Mucosa of descending colon (tissue), 3 donors: ENCODE results near the gene OR52N5. TPM values are rescaled to one million over a fixed set of nuclear protein-coding genes. Genes with fewer than 3 reads are reported as not detected.

Source experiments
- ATAC-seq: fragments of 200-7000 bp; cut with Tn5 transposase; one replicate; pipeline ENCODE4 v1.9.1; 2020; ENCODE audit warnings: mild to moderate bottlenecking, moderate library complexity
- DNase-seq, 3 donors: peaks; one replicate each; pipeline ENCODE4 v3.0.0-alpha.2; 2020
- H3K36me3 ChIP-seq: fragments of 200-600 bp; one replicate; pipeline ENCODE4 v1.8.0; 2021; ENCODE audit warnings: low read depth, mild to moderate bottlenecking
- H3K4me1 ChIP-seq: fragments of 200-600 bp; one replicate; pipeline ENCODE4 v1.8.0; 2021; ENCODE audit warnings: low read depth, mild to moderate bottlenecking
- H3K4me3 ChIP-seq: fragments of 200-600 bp; one replicate; pipeline ENCODE4 v1.8.0; 2021; ENCODE audit warnings: mild to moderate bottlenecking
- H3K9me3 ChIP-seq: fragments of 200-600 bp; one replicate; pipeline ENCODE4 v1.8.0; 2021; ENCODE audit warnings: mild to moderate bottlenecking
- CTCF ChIP-seq: fragments of 200-600 bp; IDR thresholded peaks from one replicate; pipeline ENCODE4 v1.8.0; 2022; ENCODE audit warnings: antibody characterized with exemption, mild to moderate bottlenecking
- intact Hi-C, 2 donors: fragments of 100-400 bp; cut with DNase I in 1 of 2; cut with micrococcal nuclease in 1 of 2; formaldehyde crosslinking; loops; one replicate each; pipeline versions ENCODE4 v1.11.0 to v1.11.1; 2022; cut with DNase I, micrococcal nuclease
- total RNA-seq, 3 donors: library from RNA; stranded (reverse); fragmentation: NEBNext Ultra II Directional in 2 of 3; extraction: Animal tissue kit (Norgen Biotek cat#: 25700) in 2 of 3; gene quantifications; one replicate each; pipeline versions ENCODE4 v1.2.1 to v1.2.4, GENCODE V29; 2021 to 2023
- donor health status: DM: no; HTN: no; CAD: no; lungs with moderate emphysema.
- donor health status: DM: no; HTN: no; CAD: no.
- donor health status: DM: no; HTN: yes; CAD: no.

The OR52N5 gene
- total RNA-seq, 3 donors from 2014 or later: not detected

GRCh38 chr11:5809122-5809519 lies 26.0 kb upstream of the OR52N5 start:
- intact Hi-C loops: loop anchor here (5.0 to 10.0 kb wide), 3 partner anchors 332 to 687 kb away; no protein-coding TSS in a partner anchor
- ATAC-seq (peak; percentile 41), DNase-seq (peak in 1 of 3 donors; percentile 3)
- no peak overlapping the region for H3K4me3 ChIP-seq
- no peaks in the 10 kb centered on the region for H3K4me1 ChIP-seq
- no peaks in the 10 kb centered on the region for H3K36me3 ChIP-seq
- no peaks in the 10 kb centered on the region for H3K9me3 ChIP-seq
- TF ChIP-seq CTCF: no peak

- intact Hi-C loops: loop anchor here (5.0 to 10.0 kb wide), 3 partner anchors 331 to 686 kb away; no protein-coding TSS in a partner anchor
- Histone ChIP-seq H3K9me3 (no peaks in the 10 kb centered on the region), H3K4me3 (no peak within 1 kb of the TSS), H3K4me1 (no peaks in the 10 kb centered on the region), H3K36me3 (no peaks in the 10 kb centered on the region)
- DNase-seq (peak in 2 of 3 donors; percentile 62 to 87), ATAC-seq (peak; percentile 89)
- peak; percentile 62 for TF ChIP-seq CTCF
Observed at GRCh38 chr11:5808500-5809121, 25.5 kb upstream of the OR52N5 start, which contains the start of gene OR52N2. Gene OR52N2 (plus strand): TSS chr11:5808924. CDS start chr11:5820336, 11,412 bp downstream.

- DNase-seq (no peak), ATAC-seq (no peak)
- intact Hi-C loops: loop anchor here (5.0 to 10.0 kb wide), 3 partner anchors 330 to 685 kb away; no protein-coding TSS in a partner anchor
- no peak for TF ChIP-seq CTCF
- Histone ChIP-seq H3K4me3 (no peak overlapping the region), H3K9me3 (no peaks in the 10 kb centered on the region), H3K36me3 (no peaks in the 10 kb centered on the region), H3K4me1 (no peaks in the 10 kb centered on the region)
Observed at GRCh38 chr11:5807580-5807979, 24.4 kb upstream of the OR52N5 start.

- no peak for ATAC-seq
- H3K4me3 ChIP-seq: no peak overlapping the region
- intact Hi-C loops: loop anchor here in 1 of 2 donors (10.0 kb wide), 1 partner anchor 329 kb away; no protein-coding TSS in a partner anchor
- H3K9me3 ChIP-seq: no peaks in the 10 kb centered on the region
- no peaks in the 10 kb centered on the region for H3K4me1 ChIP-seq
- no peak for TF ChIP-seq CTCF
- no peaks in the 10 kb centered on the region for H3K36me3 ChIP-seq
- DNase-seq: no peak
Observed at GRCh38 chr11:5803982-5804381, 20.8 kb upstream of the OR52N5 start.

GRCh38 chr11:5796541-5796940 lies 13.4 kb upstream of the OR52N5 start:
- Histone ChIP-seq H3K4me3 (no peak overlapping the region), H3K36me3 (no peaks in the 10 kb centered on the region), H3K4me1 (no peaks in the 10 kb centered on the region), H3K9me3 (no peaks in the 10 kb centered on the region)
- ATAC-seq (no peak), DNase-seq (no peak)
- no peak for TF ChIP-seq CTCF
- intact Hi-C loops: no loop called here
